Tibial nerve (tissue), 4 donors: ENCODE data around the gene RTBDN. TPM values are rescaled to one million over a fixed set of nuclear protein-coding genes. Genes with fewer than 3 reads are reported as not detected.

Source experiments
- DNase-seq, 2 donors: peaks; one replicate each; pipeline ENCODE4 v3.0.0-alpha.2; 2019; ENCODE audit warnings: low spot score in 2 of 2
- H3K27ac ChIP-seq, 4 donors: fragments of 200-600 bp; sonication (generic) in 3 of 4; one replicate each; pipeline ENCODE4 v1.5.1; 2017 to 2019; ENCODE audit warnings: mild to moderate bottlenecking in 1 of 4
- H3K27me3 ChIP-seq, 2 donors: fragments of 200-600 bp; sonication (generic) in 1 of 2; one replicate each; pipeline versions ENCODE4 v1.5.1 to v1.6.0; 2017 to 2019
- H3K36me3 ChIP-seq, 3 donors: fragments of 200-600 bp; sonication (generic); one replicate each; pipeline ENCODE4 v1.5.1; 2018 to 2019
- H3K4me1 ChIP-seq, 4 donors: fragments of 200-600 bp; sonication (generic) in 3 of 4; one replicate each; pipeline ENCODE4 v1.5.1; 2017 to 2019
- H3K4me3 ChIP-seq, 4 donors: fragments of 200-600 bp; sonication (generic) in 3 of 4; one replicate each; pipeline ENCODE4 v1.5.1; 2017 to 2019; ENCODE audit warnings: mild to moderate bottlenecking in 1 of 4, moderate library complexity in 1 of 4
- H3K9me3 ChIP-seq, 4 donors: fragments of 200-600 bp; sonication (generic) in 3 of 4; one replicate each; pipeline ENCODE4 v1.5.1; 2017 to 2019
- EP300 ChIP-seq, 2 donors: sonication (generic); formaldehyde crosslinking; IDR thresholded peaks; one replicate each; pipeline ENCODE4 v1.6.1; 2017; ENCODE audit warnings: antibody characterized with exemption in 2 of 2, mild to moderate bottlenecking in 1 of 2
- POLR2A ChIP-seq, 2 donors: fragments of 450-650 bp; IDR thresholded peaks; one replicate each; pipeline ENCODE4 v1.6.1; 2017; ENCODE audit warnings: antibody characterized with exemption in 2 of 2, mild to moderate bottlenecking in 2 of 2, moderate library complexity in 2 of 2
- WGBS, 2 donors: methylation state at CpG; one replicate each; pipeline ENCODE4 v1.1.5; 2018; 5-methylcytosine and 5-hydroxymethylcytosine counted together
- total RNA-seq, 4 donors: library from RNA; depleted of rRNA; stranded (reverse); fragments of >200 nt; gene quantifications; one replicate each; pipeline ENCODE4 v1.1.0, GENCODE V29; 2016
- TF ChIP-seq, protein P1 (sequence below), 5 experiments: fragments of 200-600 bp in 3 of 5; fragments of 450-650 bp in 2 of 5; sonication (generic) in 3 of 5; IDR thresholded peaks; one replicate each; pipeline ENCODE4 v1.5.1; 2016 to 2019; ENCODE audit warnings: antibody characterized with exemption in 5 of 5, mild to moderate bottlenecking in 3 of 5, moderate library complexity in 2 of 5

Gene RTBDN
- total RNA-seq, 4 donors from 2014 or later = not detected

- no peaks in the 10 kb centered on the region for H3K27me3 ChIP-seq
- H3K4me3 ChIP-seq = no peak overlapping the region
- no peak for TF ChIP-seq EP300 (IDR thresholded peaks at IDR 0.05)
- peaks cover 0 to 31% (median 0%) of the 10 kb centered on the region in 3 donors for H3K36me3 ChIP-seq
- no peak for DNase-seq
- H3K27ac ChIP-seq = no peak overlapping the region
- 89 to 90% methylated on average over 6 of the region's 6 CpGs for WGBS, 2 donors
- H3K4me1 ChIP-seq = peaks cover 0 to 47% (median 24%) of the 10 kb centered on the region in 4 donors
- no peaks in the 10 kb centered on the region for H3K9me3 ChIP-seq
Observed at GRCh38 chr19:12797141-12797587, 37.2 kb downstream of the RTBDN start.

GRCh38 chr19:12796146-12797071, 38.0 kb downstream of the RTBDN start:
- Histone ChIP-seq H3K36me3 (peaks cover 0 to 31% (median 0%) of the 10 kb centered on the region in 3 donors), H3K27me3 (no peaks in the 10 kb centered on the region), H3K27ac (peak overlapping the region in 3 of 4 donors; percentile 61 to 99 (median 69)), H3K9me3 (no peaks in the 10 kb centered on the region), H3K4me1 (peaks cover 0 to 42% (median 22%) of the 10 kb centered on the region in 4 donors), H3K4me3 (peak overlapping the region in 1 of 4 donors; percentile 11)
- TF ChIP-seq, protein P1, sequence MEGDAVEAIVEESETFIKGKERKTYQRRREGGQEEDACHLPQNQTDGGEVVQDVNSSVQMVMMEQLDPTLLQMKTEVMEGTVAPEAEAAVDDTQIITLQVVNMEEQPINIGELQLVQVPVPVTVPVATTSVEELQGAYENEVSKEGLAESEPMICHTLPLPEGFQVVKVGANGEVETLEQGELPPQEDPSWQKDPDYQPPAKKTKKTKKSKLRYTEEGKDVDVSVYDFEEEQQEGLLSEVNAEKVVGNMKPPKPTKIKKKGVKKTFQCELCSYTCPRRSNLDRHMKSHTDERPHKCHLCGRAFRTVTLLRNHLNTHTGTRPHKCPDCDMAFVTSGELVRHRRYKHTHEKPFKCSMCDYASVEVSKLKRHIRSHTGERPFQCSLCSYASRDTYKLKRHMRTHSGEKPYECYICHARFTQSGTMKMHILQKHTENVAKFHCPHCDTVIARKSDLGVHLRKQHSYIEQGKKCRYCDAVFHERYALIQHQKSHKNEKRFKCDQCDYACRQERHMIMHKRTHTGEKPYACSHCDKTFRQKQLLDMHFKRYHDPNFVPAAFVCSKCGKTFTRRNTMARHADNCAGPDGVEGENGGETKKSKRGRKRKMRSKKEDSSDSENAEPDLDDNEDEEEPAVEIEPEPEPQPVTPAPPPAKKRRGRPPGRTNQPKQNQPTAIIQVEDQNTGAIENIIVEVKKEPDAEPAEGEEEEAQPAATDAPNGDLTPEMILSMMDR (IDR thresholded peaks at IDR 0.05) = peak; percentile 89 to 98 (median 94)
- TF ChIP-seq EP300 (IDR thresholded peaks at IDR 0.05) (peak in 1 of 2 donors; percentile 68), POLR2A (IDR thresholded peaks at IDR 0.05) (no peak)
- DNase-seq = peak in 1 of 2 donors; percentile 76
- WGBS, 2 donors = 4 to 5% methylated on average over 17 to 18 of the region's 18 CpGs

- Histone ChIP-seq H3K4me1 (peaks cover 0 to 37% (median 17%) of the 10 kb centered on the region in 4 donors), H3K4me3 (no peak overlapping the region), H3K9me3 (no peaks in the 10 kb centered on the region), H3K27me3 (no peaks in the 10 kb centered on the region), H3K27ac (peak overlapping the region in 3 of 4 donors; percentile 38 to 100 (median 99)), H3K36me3 (peaks cover 0 to 26% (median 0%) of the 10 kb centered on the region in 3 donors)
- 92 to 93% methylated on average over 9 of the region's 9 CpGs for WGBS, 2 donors
- DNase-seq = no peak
- TF ChIP-seq, protein P1 (IDR thresholded peaks at IDR 0.05) = no peak
- TF ChIP-seq EP300 (IDR thresholded peaks at IDR 0.05) = no peak
- TF ChIP-seq POLR2A (IDR thresholded peaks at IDR 0.05) = no peak
Observed at GRCh38 chr19:12794971-12795381, 39.4 kb downstream of the RTBDN start.

DNA sequence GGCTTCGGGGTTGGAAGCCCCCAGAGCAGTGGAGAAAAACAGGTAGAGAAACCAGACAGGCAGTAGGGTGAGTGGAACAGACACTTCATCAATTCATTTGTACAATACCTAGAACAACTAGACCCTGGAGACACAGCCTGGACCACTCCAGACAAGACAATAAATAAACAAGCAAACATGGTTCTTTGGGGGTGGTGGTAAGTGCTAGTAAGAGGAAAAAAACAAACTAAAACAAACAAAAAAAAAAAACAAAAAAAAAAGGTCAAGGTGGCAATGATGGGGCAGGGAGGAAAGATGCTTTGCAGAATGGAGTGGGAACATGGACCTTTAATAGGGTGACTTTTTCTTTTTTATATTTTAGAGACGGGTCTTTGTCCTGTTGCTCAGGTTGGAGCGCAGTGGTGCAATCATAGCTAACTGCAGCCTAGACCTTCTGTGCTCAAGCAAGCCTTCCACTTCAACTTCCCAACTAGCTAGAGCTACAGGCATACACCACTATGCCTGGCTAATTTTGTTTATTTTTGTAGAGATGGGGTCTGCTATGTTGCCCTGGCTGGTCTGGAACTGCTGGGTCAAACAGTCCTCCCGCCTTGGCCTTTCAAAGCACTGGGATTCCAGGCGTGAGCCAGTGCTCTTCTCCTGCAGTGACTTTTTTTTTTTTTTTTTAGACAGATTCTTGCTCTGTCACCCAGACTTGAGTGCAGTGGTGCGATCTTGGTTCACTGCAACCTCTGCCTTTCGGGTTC, 40.0 kb downstream of the RTBDN start:
- 69 to 74% methylated on average over 7 of the region's 7 CpGs for WGBS, 2 donors

DNA sequence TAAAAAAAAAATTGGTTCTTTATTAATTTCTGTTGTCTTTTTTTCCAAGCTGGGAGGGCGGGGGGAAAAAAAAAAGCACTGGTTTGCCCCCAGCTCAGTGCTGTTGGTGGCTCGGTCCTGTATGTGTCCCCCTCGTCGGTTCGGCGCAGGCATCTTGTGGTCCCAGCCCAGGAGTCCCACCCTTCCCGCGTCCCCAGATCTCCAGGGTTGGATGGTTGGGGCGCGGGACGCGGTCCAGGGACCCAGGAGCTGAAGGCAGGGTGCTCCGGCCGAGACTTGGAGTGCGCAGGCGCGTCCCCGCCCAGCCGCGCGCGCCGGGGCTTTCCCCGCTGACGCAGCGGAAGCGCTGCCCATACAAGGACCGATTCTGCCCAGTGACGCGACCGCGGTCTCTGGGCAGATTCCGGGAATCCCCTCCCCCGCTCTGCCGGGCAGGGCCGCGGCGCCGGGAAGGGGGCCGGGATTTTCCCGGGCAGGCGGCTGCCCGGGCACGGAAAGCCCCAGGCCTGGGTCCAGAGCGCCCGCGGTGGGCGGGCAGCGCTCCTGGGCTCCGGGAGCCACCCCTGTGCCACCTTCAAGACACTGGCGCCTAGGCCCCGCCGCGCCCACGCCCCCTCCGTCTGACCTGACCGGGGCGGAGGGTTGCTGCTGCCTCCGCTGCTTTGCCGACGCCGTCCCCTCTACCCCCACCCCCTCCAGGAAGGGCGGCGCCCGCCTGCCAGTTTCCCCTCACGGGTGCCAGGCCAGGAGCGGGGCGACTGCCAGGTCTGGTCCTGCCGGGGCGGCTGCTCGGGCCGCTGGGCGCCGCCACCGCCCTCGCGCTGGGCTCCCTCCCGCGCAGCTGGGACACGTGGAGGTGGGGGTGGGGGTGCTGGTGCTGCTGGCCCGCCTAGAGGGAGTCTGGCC, 40.8 kb downstream of the RTBDN start:
- no peaks in the 10 kb centered on the region for H3K9me3 ChIP-seq
- H3K4me1 ChIP-seq = peaks cover 0 to 45% (median 23%) of the 10 kb centered on the region in 4 donors
- 0 to 1% methylated on average over 19 of the region's 81 CpGs for WGBS, 2 donors
- peak; percentile 64 to 86 for TF ChIP-seq POLR2A (IDR thresholded peaks at IDR 0.05)
- TF ChIP-seq, protein P1 (IDR thresholded peaks at IDR 0.05) = peak in 1 of 5 experiments; percentile 33
- peak; percentile 97 to 99 for TF ChIP-seq EP300 (IDR thresholded peaks at IDR 0.05)
- peak overlapping the region; percentile 99 to 100 (median 99) for H3K27ac ChIP-seq
- DNase-seq = peak; percentile 88 to 90
- peaks cover 0 to 12% (median 0%) of the 10 kb centered on the region in 3 donors for H3K36me3 ChIP-seq
- H3K4me3 ChIP-seq = peak overlapping the region; percentile 61 to 98 (median 79)
- no peaks in the 10 kb centered on the region for H3K27me3 ChIP-seq

More for the DNA sequence above, 40.0 kb downstream of the RTBDN start:
- TF ChIP-seq POLR2A (IDR thresholded peaks at IDR 0.05) (no peak), EP300 (IDR thresholded peaks at IDR 0.05) (peak in 1 of 2 donors; percentile 25)
- Histone ChIP-seq H3K4me3 (peak overlapping the region in 3 of 4 donors; percentile 61 to 98 (median 81)), H3K36me3 (peaks cover 0 to 20% (median 0%) of the 10 kb centered on the region in 3 donors), H3K4me1 (peaks cover 0 to 37% (median 18%) of the 10 kb centered on the region in 4 donors), H3K27me3 (no peaks in the 10 kb centered on the region), H3K9me3 (no peaks in the 10 kb centered on the region), H3K27ac (peak overlapping the region; percentile 99 to 100 (median 99))
- no peak for DNase-seq
